Activated CD4-positive, alpha-beta T cell treated with anti-CD3 and anti-CD28 coated beads, Interleukin-2, amount 50 U/mL, for 48 hours (primary cell): ENCODE measurements around the gene ZNF407.

Experiments used
- DNase-seq, 2 experiments: peaks; one replicate each; pipeline ENCODE4 v3.0.0-alpha.2; 2020

The ZNF407 gene

DNA sequence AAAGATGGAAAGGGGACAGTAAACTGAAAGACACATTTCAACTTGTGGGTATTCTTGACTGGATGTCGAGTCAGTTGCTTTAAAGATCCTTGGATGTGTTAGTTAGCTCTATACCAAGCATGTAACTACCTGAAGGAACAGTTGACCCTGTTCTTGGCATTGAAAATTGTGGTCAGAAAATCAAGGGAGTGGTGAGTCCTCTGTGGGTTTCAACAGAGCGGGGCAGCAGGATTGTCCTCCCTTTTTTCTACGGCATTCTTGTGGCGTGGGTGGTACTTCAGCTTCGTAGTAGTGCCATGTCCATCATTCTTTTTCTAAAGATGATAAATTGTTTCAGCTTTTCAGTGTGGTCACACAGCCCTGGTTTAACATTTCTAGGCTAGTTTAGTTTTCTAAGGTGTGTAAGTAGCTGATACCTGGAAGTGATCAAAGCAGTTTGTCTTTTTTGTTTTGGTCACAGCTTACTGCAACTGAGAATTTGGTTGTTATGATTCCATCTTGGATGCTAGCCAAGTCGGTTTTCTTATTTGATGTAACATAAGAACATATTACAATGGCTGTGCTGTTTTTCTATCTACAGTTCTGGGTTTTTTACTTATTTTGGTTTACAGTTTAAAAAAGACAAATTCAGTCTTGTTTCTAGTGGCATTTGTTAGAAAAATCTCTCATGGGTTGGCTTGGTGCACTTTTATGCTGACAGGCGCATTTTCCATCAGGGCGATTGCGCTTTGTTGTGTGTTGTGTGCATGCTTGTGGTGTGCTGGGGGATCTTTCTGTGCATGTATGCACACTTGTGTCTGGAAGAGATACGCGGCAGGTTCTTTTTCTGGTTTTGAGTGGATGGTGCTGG is 84.7 kb downstream of the ZNF407 start:
- no peak for DNase-seq

- DNase-seq, result no peak
Measured at GRCh38 chr18:74682991-74683297, 85.3 kb downstream of the ZNF407 start.

- DNase-seq, result no peak
Measured at GRCh38 chr18:74683573-74683972, 85.9 kb downstream of the ZNF407 start.

- no peak for DNase-seq
Measured at GRCh38 chr18:74689251-74689650, 91.6 kb downstream of the ZNF407 start.

DNA sequence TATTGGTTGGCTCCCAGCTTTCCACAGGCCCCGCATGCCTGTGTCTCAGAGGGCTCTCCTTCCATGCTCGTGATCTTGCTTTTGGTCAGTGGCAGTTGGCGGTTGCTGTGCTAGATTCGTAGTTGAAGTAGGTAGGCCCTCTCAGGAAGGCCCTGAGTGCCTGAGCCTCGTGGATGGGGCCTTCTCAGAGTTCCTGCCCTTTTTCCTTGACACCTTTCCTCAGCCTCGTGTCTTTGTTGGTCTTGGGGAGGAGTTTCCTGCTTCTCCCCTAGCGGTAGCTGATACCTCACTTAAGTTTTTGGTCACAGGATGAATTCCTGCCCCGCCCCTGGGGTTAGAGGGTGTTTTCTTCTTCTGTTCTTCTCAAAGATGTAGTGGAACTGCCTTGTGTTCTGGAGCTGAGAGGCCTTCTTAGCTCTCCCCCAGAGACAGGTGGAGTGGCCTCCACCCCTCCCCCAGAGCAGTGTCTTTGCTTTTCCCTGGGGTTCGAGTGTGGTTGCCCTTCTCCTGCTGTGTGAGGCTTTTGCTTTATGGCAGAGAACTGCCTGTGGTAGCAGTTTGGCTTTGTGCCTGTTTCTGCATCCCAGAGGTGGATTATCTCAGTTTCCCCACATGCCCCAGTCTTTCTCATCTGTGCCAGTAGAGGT is 94.8 kb downstream of the ZNF407 start:
- no peak for DNase-seq

DNA sequence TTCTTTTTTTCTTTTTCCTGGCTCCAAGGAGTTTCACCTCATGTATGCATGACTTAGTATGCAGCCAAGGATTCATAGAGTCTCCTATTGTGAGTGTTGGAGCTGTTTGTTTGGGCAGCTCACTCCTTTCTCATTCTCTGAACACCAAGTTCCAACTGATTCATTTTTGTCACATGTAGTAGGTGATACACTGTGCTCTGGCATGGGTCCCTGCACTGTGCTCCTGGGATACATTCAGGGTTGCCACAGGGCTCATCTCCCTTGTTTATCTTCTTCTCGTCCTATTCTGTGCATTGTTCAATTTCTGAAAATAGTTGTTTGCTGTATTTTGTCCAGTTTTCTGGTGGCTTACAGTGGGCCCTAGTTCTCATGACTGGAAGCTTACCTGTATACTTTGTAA is 96.8 kb downstream of the ZNF407 start:
- no peak for DNase-seq

GRCh38 chr18:74695170-74695569 is 97.5 kb downstream of the ZNF407 start:
- DNase-seq, result no peak

GRCh38 chr18:74698881-74699280 is 101.2 kb downstream of the ZNF407 start:
- no peak for DNase-seq

DNA sequence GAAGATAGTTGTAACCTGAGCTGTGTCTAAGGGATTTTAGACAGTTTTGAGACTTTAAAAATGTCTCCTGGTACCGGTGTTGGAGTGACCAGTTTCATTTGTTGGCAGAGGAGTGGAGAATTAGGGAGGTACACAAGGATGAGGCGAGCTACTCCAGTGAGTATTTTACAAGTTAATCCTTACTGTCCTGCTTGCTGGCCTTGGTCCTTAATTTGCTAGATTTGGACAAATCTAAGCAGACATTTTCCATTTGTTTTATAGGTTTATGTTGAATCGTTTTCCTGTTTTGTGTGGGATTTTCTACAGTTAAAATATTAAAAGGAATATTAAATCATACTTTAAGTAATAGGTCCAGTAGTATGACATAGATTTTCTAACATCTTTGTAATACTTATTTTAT is 101.8 kb downstream of the ZNF407 start:
- DNase-seq, result no peak

- no peak for DNase-seq
Measured at GRCh38 chr18:74702950-74703349, 105.3 kb downstream of the ZNF407 start.

DNA sequence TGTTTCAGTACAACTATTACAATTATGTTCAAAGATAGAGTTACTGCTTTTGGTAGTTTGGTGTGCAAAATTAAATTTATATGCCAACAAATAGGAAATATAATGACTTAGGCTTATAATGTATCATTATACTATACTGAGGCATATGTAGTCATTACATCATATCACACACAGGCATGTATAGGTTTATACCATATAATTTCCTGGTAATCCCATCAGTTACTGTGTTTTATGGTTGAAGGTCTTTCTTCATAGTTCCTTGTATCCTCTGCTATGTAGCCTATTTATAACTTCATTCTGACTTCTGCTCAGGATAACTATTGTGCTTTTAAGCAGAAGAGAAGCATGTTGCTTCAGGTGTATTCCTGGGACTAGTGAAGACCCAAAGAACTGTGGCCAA is 110.5 kb downstream of the ZNF407 start:
- no peak for DNase-seq

GRCh38 chr18:74709452-74709851 is 111.8 kb downstream of the ZNF407 start:
- no peak for DNase-seq

GRCh38 chr18:74714120-74714519 is 116.5 kb downstream of the ZNF407 start:
- no peak for DNase-seq

DNA sequence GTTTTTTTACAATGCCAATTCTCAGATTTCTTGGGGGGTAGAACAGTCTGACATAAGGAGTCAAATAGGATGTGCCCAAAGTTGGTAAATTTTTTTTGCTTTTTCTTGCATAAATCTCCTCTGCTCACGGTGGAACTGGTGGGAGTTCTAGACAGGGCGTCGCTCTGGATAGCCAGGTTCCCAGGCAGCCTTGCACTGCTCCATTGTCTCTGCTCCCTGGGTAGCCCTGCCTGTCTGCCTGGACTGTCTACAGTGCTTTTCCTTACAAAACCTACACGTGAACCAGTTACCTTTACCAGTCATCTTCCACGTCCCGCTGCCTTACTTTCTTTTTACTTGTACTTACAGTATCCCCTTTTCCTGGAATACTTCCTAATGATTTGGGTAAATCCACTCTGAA is 117.1 kb downstream of the ZNF407 start:
- no peak for DNase-seq

DNA sequence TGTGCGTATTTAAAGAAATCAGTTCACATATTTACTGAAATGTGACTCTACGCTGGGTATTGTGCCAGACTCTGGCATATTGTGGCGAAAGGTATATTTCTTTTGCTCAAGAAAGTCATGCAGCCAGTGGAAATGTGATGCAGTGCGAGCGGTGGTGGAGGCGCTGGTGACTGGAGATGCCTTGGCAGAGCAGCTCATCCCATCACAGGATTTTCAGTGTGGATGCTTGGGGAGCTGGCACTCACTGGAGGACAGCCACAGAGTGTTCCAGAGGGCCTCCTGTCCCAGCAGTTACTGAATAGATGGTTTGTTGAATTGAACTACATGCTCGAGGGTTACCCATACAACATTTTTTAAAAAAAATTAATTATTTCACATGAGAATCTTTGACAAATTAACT is 117.6 kb downstream of the ZNF407 start:
- no peak for DNase-seq

DNA sequence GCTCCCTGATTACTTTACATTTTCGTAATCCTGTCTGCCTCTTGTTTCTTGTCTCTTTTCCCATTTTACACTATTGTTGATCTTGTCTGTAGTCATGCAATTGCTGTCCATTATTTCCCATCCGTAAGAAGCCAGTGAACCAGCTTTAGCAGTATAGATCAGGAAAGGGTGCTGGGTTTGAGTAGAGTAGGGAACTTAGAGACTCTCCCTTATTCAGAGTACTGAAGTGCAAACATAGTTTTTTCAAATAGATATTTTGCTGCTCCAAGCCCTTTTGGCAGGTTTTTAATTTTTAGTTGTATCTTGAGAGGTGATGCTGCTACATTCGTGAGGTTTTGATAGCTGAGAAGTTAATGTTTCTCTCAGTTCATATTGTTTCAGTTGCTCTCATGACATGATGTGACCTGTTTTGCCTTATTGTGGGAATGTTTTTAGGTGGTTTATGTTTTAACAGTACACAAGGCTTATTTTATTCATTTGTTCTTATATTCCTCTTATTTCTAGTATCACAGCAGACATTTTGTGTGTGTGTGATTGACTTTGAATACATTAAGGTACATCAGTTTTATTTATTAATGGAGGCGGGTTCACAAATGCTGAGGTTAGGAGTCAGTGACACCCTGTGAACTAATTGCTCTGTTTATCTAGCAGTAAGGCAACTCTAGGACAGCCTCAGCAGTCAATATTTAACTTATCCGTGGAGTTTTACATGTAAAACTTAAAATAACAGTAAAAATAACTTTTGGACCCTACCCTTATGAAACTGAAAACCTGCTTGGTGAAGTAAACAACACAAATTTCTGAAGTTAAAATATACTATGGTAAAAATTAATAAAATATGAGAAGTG is 118.4 kb downstream of the ZNF407 start:
- DNase-seq, result no peak

- no peak for DNase-seq
Measured at GRCh38 chr18:74718312-74718711, 120.6 kb downstream of the ZNF407 start.

DNA sequence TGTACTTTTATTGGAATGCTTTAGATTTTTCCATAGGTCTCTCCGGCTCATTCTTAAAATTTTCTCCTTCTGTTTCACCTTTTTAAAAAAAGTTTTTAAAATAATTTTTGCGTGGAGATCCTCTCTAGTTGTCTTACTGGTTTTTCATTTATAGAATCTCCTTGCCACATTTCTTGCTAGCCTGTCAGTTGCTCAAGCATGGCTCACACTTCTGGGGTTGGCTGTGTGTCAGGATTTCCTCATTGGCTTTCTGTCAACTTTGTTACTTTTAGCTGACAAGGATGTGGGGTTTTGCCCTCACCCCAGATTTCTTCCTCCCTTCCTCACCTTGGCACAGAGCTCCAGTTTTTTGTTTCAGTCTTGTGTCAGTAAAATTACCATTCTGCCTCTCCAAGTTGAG is 124.6 kb downstream of the ZNF407 start:
- no peak for DNase-seq

- DNase-seq, result no peak
Measured at GRCh38 chr18:74724186-74724585, 126.5 kb downstream of the ZNF407 start.

GRCh38 chr18:74725690-74726089 is 128.0 kb downstream of the ZNF407 start:
- no peak for DNase-seq

GRCh38 chr18:74728586-74728985 is 130.9 kb downstream of the ZNF407 start:
- DNase-seq, result no peak

DNA sequence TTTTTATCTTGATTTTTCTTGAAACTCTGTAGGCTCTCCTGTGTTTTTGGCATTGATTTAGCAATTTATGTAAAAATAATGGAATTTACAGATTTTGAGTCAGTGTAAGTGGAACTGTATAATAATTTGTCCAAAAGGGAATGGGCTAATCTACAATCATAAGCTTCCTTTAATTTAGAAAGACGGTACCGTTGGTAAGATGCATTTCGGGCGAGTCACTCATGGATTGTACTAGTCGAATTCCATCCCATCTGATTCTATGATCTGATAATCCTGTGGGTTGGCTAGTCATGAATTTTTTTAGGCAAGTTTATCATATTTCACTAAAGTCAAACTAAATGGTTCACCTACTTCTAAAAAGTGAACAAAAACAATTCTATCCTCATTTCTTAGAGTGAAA is 133.4 kb downstream of the ZNF407 start:
- no peak for DNase-seq

DNA sequence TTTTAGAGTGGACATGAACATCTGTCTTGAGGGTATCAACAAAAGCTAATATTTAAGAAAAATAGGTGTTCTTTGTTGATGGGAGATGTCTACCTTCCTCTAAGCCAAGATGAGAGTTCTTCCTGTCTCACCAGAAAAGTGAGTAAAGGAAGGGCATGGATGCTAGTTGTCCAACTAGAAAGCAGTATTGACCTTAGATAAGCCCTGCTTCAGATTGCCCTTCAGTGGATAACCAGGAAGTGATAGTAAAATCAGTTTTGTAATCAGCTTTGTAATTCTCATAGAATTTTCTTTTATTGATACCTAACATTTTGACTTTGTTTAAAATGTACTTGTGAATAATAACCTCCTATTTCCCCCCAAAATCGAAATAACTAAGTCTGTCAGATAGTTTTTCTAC is 134.7 kb downstream of the ZNF407 start:
- DNase-seq, result no peak

GRCh38 chr18:74733598-74733997 is 135.9 kb downstream of the ZNF407 start:
- DNase-seq, result no peak
